ENCODE data around the gene NEO1. TPM values are rescaled to one million over a fixed set of nuclear protein-coding genes. Genes with fewer than 3 reads are reported as not detected.

The NEO1 gene
- polyA plus RNA-seq, 1 of the 3 experiments (the other 2 are of a cell fraction): 13.1 TPM

GRCh38 chr15:73069109-73069508 lies 16.8 kb downstream of the NEO1 start:
- TF ChIP-seq, protein P1, sequence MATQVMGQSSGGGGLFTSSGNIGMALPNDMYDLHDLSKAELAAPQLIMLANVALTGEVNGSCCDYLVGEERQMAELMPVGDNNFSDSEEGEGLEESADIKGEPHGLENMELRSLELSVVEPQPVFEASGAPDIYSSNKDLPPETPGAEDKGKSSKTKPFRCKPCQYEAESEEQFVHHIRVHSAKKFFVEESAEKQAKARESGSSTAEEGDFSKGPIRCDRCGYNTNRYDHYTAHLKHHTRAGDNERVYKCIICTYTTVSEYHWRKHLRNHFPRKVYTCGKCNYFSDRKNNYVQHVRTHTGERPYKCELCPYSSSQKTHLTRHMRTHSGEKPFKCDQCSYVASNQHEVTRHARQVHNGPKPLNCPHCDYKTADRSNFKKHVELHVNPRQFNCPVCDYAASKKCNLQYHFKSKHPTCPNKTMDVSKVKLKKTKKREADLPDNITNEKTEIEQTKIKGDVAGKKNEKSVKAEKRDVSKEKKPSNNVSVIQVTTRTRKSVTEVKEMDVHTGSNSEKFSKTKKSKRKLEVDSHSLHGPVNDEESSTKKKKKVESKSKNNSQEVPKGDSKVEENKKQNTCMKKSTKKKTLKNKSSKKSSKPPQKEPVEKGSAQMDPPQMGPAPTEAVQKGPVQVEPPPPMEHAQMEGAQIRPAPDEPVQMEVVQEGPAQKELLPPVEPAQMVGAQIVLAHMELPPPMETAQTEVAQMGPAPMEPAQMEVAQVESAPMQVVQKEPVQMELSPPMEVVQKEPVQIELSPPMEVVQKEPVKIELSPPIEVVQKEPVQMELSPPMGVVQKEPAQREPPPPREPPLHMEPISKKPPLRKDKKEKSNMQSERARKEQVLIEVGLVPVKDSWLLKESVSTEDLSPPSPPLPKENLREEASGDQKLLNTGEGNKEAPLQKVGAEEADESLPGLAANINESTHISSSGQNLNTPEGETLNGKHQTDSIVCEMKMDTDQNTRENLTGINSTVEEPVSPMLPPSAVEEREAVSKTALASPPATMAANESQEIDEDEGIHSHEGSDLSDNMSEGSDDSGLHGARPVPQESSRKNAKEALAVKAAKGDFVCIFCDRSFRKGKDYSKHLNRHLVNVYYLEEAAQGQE (IDR thresholded peaks at IDR 0.05; ENCODE audit: low read depth, low read length): no peak
- no peak for TF ChIP-seq MEF2A (IDR thresholded peaks at IDR 0.05; ENCODE audit: borderline replicate concordance, low read depth)
- TF ChIP-seq GABPA (IDR thresholded peaks at IDR 0.05; ENCODE audit: low read depth): no peak
- no peak for TF ChIP-seq YY1 (IDR thresholded peaks at IDR 0.05; ENCODE audit: low read depth)
- no peak for TF ChIP-seq SMC3 (IDR thresholded peaks at IDR 0.05; ENCODE audit: low read depth, low read length)
- TF ChIP-seq RCOR1 (IDR thresholded peaks at IDR 0.05; ENCODE audit: low read length): no peak
- TF ChIP-seq, protein P2, sequence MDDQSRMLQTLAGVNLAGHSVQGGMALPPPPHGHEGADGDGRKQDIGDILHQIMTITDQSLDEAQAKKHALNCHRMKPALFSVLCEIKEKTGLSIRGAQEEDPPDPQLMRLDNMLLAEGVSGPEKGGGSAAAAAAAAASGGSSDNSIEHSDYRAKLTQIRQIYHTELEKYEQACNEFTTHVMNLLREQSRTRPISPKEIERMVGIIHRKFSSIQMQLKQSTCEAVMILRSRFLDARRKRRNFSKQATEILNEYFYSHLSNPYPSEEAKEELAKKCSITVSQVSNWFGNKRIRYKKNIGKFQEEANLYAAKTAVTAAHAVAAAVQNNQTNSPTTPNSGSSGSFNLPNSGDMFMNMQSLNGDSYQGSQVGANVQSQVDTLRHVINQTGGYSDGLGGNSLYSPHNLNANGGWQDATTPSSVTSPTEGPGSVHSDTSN (IDR thresholded peaks at IDR 0.05): no peak
- no peak for TF ChIP-seq TCF12 (IDR thresholded peaks at IDR 0.05)
- no peak for TF ChIP-seq EZH2phosphoT487 (IDR thresholded peaks at IDR 0.05; ENCODE audit: borderline replicate concordance, low read depth)
- no peak for TF ChIP-seq GATA2 (CRISPR knock-in tag; IDR thresholded peaks at IDR 0.05)
- no peak for TF ChIP-seq SIN3A (IDR thresholded peaks at IDR 0.05; ENCODE audit: borderline replicate concordance, low read depth, low read length)
- no peak for TF ChIP-seq CHD2 (IDR thresholded peaks at IDR 0.05; ENCODE audit: low read length, partially characterized antibody)
- TF ChIP-seq, protein P3, sequence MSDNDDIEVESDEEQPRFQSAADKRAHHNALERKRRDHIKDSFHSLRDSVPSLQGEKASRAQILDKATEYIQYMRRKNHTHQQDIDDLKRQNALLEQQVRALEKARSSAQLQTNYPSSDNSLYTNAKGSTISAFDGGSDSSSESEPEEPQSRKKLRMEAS (IDR thresholded peaks at IDR 0.05; ENCODE audit: low read depth): no peak
- no peak for TF ChIP-seq MXI1 (IDR thresholded peaks at IDR 0.05; ENCODE audit: low read depth, low read length)
- no peak for TF ChIP-seq JUND (IDR thresholded peaks at IDR 0.05)
- TF ChIP-seq FOSL2 (IDR thresholded peaks at IDR 0.05; ENCODE audit: borderline replicate concordance, low read depth): no peak
- no peak for TF ChIP-seq ELF1 (IDR thresholded peaks at IDR 0.05)
- TF ChIP-seq TEAD4 (IDR thresholded peaks at IDR 0.05; ENCODE audit: borderline replicate concordance, insufficient read depth): no peak
- Histone ChIP-seq H3K9me3 (no peaks in the 10 kb centered on the region), H3K9me2 (no peaks in the 10 kb centered on the region), H3F3A (replicated peaks; ENCODE audit: insufficient read depth) (peaks cover 4% of the 10 kb centered on the region), H3K36me3 (replicated peaks in 1 of 2; ENCODE audit: control insufficient read depth in 1 of 2, insufficient read depth in 2 of 2, low read length in 1 of 2) (no peaks in the 10 kb centered on the region), H3K4me3 (ENCODE audit: low read depth in 2 of 2, low read length in 1 of 2) (no peak overlapping the region), H3K27ac (ENCODE audit: low read depth in 2 of 2, low read length in 1 of 2) (no peak overlapping the region), H3K9ac (no peak overlapping the region), H4K20me1 (ENCODE audit: insufficient read depth) (no peaks in the 10 kb centered on the region; the same call in 1 of the 2 replicates), H3K27me3 (ENCODE audit: insufficient read depth) (no peaks in the 10 kb centered on the region), H3K4me1 (ENCODE audit: control insufficient read depth in 1 of 2, insufficient read depth in 2 of 2, low read depth in 1 of 2, low read length in 1 of 2) (peaks cover 0 to 2% of the 10 kb centered on the region in 2 experiments; a peak in 1 of 4 replicates), H3K4me2 (no peak overlapping the region), H3K79me2 (ENCODE audit: insufficient read depth) (no peaks in the 10 kb centered on the region; the same call in 1 of the 2 replicates), H2AFZ (ENCODE audit: low read depth) (no peak overlapping the region)
- WGBS (ENCODE audit: low lambda C conversion rate): 92% methylated on average over 5 of the region's 5 CpGs
- POLR2A ChIA-PET: no interaction called here
- no peak for DNase-seq
- CTCF ChIA-PET: no interaction called here
